NCI-H345 (cell line): ENCODE results near the gene SUSD6.

ENCODE experiments used
- DNase-seq: peaks from one replicate; lab custom pipeline; 2025; lab: John Stamatoyannopoulos, UW

SUSD6 gene

DNA sequence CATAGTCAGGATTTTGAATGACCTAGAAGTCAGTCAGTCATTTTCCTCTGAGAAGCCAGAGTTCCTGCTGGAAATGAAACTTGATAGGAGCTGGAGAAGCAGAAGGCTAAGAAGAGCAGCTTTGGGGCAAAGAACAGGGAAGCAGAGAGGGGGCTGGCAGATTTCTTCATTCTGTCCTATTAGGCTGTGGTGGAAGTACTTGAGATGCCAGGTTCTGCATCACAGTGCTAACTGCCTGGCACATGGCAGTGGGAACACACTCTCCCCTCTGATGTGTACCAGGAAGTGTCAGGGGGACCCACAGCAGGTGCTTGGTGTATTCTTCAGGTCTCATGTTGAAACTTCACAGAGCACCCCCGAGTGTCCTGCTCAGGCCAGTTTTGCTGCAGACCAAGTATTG lies 61.0 kb downstream of the SUSD6 start:
- no peak for DNase-seq

DNA sequence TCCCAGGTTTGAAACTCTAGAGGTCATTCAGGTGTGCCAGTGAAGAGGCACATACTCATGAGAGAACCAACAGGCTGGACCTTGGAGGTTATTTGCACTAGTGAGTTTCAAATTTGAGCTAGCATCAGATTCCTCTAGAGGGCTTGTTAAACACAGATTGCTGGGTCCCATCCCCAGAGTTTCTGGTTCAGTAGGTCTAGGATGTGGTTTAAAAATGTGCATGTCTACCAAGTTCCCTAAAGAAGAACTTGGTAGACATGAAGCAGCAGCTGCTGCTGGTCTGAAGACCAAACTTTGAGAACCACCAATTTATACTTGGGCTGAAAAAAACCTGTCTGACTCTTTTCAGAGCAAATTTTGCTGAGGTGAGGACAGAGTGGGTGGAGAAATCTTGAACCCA lies 61.7 kb downstream of the SUSD6 start:
- DNase-seq: no peak

DNA sequence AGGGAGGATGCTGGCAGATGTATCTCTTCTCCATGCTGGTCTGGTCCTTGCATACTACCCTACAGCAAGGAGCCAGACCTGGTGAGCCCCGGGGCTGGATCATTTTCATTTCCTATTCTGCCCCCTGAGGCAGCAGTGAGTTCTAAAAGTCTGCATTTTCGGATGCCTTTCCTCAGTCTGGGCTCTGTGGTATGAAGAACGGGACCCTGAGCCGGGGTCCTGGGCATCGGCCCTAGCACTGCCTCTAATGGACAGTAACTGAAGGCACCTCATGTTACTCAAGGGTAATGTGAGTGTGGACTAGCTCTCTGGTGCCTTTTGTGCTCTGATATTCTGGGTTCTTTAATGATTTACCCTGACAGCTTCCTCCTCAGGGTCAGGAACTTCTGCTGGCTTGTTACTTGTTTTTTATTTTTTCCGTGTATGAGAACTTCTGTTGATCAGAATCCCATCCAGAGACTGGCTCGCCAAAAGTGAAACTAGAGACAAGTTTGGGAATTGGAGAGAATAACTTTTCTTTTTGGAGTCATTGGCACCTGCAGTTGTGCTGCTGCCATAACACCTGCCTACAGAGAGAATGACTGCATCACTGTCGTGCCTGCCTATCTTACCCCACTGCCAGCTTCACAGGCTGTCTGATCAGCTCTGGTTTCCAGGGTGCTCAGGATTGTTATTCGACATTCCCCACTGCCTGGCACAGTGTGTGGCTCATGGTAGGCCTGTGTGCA lies 62.3 kb downstream of the SUSD6 start:
- DNase-seq: no peak

DNA sequence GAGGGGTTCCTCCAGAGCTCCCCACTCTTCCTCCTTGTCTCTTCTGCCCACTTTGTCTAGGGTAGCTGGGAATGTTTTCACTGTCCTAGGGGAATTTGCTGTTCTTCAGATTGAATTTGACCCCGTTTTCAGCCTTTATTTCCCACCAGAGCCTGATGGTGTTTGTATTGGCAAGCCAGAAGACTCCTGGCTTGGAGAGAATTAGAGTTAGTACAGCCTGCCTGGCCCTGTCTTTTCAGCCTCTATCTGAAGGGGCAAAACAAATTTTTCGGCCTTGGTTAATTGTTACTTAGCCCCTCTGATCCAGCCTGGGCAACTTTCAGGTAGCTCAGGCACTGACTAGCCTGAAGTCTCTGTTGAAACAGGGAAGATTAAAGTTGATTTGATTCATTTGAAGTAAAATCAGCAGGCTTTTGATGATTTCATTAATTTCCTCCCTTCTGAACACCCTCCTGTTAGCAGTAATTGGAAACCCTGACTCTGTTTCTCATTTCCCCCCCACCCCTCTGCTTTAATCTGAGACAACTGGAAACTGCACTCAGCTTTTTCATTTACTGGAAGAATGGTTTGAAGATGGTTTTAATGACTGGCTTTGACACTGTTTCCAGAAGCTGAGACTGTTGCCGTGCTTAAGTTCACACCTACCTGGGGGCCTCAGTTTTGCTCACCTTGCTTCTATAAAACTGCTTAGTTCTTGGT lies 63.3 kb downstream of the SUSD6 start:
- DNase-seq: no peak

DNA sequence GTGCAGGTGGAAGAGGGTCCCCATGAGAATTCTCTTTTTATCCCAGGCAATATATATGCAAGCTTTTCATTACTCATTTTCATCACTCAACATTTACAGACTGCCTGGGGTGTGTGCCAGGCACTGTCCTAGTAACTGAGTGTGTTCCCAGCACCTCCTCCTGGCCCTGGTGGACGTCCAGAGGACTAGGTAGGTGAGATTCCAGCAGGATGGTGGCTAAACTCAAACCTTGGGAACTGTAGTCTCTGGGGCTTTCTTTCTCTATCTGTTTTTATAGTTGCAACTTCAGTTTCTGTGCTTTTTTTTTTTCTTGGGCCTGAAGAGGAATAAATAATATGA lies 63.8 kb downstream of the SUSD6 start:
- DNase-seq: no peak

DNA sequence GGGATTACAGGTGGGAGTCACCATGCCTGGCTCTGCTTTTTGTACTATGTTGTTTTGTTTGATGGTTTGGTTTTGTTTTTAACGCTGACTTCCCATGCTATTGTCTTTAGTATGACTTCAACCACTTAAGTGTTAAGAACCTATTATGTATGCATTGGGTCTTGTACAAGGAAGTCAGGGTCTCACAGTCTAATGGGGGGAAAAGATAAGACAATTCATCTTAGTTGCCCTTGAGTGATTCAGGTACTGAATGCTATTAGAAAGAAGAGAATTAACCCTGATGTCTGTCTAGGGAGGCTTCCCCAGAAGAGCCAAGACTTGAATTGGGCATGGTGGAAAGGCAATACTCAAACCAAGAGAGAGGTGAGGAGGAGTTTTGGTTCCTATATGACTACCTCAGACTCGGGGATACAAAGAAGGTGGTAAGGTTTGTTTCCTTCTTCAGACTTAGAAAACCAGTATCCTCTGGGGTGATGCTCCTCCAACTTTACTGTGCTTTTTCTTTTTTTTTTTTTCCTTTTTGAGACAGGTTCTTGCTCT lies 64.6 kb downstream of the SUSD6 start:
- DNase-seq: no peak

DNA sequence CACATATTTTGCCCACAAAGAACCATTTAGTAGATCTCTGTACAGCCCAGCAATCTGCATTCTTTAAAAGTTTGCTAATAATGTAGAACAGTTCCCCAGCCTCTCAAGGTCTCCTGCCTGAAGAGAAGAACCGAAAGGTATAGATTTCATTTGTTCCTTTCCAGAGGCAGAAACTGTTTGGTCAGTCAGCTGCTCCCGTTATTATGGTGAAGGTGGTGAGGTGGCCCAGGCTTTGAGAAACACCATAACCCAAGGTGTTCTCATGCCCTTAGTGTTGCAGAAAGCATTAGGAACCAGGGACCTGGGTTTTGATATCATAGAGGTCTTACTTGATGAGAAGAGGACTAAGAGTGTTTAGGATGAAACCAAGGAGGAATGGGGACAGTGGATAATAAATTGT lies 65.3 kb downstream of the SUSD6 start:
- DNase-seq: no peak

DNA sequence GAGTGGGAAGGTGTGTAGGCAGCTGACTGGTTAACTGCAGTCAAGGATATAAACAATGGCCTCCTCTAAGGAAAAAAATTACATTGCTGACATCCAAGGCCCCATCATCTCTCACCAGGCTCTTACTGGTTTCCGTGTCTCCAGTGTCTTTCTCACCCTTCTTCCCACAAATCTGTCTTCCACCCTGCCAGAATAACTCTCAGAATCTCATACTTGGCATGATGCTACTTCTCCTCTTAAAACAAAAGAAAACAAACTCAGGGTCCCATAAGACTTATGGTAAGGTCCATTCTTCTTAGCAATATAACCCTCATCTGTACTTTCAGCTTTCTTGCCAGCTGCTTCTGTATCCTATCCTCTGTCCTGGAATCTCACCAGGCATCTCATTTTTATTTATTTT lies 68.9 kb downstream of the SUSD6 start:
- DNase-seq: no peak

DNA sequence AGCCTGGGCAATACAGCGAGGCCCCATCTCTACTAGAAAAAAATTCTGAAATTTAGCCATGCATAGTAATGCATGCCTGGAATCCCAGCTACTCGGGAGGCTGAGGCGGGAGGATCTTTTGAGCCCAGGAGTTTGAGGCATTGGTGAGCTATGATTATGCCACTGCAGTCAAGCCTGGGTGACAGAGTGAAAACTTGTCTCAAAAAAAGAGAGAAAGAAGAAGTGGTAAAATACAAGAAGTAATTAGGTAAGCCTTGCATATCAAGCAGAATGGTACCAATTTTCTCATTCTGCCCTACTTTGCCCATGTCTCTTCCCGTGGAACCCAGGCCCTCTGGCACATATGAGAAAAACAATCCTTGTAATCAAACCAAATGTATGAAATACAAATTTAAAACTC lies 70.7 kb downstream of the SUSD6 start:
- DNase-seq: no peak

DNA sequence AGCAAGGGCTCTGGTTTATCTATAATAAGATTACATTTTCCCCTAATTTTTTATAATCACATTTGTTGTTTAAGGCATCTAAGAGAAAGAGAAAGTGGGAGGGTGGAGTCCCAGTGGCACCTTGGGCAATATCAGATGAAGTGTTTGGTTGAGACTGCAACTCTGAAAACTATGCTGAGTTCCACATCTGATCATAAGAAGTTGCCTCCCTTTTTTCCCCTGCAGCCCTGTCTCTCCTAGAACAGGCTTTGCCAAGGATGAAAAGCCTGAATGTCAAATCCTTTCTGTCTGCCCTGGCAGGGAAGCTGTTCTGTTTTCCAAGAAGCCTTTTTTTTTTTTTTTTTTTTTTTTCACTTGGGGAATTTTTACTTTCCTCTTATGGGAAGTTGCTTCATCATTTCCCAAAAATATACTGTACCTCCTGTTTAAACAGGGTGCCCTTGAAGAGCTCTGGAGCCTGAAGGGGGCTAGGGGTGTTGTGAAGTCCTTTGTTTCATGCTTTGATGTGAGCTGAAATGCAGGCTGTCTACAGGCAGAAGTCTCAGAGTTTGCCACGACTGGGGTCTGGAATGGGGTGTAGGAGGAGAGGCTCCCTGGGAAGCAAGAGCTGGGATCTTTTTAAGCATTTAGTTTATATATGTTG lies 71.3 kb downstream of the SUSD6 start:
- no peak for DNase-seq

DNA sequence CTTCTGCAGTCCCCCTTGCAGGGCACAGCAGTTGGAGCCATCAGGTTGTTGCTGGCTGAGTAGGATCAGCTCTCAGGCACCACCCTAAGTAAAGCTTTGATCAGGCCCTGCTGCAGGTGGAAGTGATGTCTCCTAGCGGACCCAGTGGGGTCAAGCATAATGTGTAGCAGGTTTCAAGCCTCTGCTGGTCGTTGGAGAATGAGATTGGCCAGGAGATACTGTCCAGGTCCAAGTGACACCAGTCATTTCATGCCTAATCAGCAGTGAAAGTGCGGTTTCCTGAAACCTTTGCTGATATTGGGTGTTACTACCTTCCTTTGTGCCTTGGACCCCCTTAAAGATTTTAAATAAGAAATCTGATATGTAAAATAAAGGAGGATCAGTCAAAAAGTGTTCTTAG lies 72.6 kb downstream of the SUSD6 start:
- DNase-seq: no peak

DNA sequence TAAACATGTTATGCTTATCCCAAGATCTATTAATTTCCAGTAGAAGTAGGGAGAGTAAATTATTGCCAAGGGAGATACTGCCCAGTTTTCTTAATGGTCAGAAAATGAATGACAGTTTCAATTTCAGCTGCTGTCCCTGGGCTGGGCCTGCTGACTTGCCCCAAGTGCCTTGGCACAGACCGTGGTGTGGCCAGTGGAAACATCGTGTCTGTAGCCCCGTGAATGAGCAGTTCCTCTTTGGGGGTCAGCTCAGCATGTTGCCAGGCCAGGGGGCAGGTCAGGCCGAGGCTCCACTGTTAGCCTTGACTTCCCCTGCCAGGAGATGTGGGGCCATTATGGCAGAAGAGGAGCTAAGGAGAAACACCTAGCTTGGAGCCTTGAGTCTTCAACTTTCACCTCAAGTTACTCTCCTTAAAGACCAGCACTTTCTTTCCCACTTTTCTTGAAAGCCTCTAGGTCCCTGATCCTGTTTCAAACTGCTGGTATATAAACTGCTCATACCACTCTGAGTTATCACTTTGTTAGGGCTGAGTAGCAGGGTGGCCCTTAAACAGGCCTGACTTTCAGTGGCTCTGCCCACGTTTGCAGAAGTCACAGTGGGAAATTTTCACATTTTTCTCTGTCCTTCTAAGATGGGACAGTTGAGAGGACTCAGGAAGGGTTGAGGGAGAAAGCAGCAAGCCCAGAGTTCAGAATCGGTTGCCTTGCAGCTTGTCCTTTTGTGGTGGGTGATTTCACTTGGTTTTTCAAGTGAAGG lies 73.2 kb downstream of the SUSD6 start:
- no peak for DNase-seq

DNA sequence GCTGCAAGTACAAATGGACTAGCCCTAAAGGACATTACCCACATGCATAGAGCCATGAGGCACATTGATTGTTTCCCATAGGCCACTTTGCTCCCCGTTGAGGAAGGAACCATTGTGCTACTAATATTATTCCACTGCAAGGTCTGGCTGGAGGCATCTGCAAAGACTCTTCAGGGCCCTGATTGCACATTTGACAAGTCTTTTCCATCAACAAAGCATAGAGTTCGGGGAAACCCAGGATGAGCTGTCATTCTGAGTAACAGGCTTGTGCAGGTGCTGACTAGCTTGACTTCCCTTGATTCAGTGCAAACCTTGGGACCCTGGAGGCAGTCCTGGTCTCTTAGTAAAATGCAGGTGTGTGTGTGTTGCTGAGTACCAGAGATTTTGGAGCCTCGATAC lies 73.8 kb downstream of the SUSD6 start:
- no peak for DNase-seq

DNA sequence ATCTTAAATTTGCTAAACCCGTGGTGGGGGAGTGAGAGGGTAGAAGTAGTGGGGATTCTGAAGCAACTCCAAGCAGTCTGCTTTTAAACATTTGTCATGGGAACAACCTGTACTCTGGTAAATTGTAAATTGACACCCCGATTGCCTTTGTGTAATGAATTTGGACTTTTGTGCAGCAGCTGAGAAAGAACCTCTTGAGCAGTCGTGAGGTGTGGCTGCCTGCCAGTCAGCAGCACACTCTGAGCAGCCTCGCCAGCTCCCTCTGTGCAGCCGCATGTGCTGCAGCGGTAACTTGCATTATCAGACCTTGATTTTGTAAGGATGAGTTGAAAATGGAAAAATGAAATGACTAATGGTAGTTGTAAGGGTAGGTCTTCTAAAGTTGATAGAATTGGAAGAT lies 74.3 kb downstream of the SUSD6 start:
- peak; percentile 83 for DNase-seq

DNA sequence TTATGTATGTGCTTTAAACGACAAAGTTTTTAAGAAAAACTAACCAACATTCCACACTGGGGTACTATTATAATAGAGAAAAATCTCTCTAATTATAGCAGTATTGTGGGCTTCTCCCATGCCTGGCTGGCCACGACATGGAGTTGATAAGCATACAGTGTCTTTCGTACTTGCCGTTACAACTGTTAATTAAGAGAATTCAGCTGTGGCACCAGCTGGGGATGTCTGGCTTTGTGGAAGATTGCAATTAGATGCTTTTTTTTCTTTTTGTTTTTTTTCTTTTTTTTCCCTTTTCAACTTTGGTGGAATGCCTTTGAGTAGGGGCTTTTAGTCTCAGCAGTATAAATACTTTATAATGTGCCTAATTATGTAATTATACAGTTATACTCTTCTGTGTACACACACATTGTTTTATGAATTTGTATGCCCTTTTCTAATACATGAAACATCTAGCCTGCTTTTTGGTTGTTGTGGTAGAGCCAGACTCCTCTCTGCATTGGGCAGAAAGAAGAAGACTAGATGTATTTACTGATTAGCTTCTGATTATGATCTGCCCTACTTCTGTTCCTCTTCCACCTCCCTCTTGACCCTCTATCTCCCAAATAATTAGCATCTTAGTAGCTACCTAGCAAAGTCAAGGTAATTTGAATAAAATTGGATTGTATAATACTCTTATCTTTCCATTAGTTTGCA lies 76.4 kb downstream of the SUSD6 start:
- no peak for DNase-seq

DNA sequence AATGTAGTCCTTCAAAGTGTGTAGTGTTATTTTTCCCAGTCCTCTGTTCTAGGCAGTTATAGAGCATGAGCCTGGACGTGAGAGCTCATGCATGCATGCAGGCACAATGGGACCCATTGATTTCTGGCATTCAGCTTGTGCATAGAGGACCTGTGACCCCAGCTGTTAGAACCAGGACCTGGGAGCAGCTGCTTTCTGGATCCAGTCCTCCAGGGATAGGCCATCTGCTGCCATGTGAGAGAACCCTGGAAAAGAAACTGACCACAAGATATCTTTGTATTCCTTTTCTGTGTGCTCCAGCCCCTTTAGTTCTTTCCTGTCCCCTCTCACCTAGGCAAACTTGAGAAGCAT lies 76.9 kb downstream of the SUSD6 start:
- no peak for DNase-seq

DNA sequence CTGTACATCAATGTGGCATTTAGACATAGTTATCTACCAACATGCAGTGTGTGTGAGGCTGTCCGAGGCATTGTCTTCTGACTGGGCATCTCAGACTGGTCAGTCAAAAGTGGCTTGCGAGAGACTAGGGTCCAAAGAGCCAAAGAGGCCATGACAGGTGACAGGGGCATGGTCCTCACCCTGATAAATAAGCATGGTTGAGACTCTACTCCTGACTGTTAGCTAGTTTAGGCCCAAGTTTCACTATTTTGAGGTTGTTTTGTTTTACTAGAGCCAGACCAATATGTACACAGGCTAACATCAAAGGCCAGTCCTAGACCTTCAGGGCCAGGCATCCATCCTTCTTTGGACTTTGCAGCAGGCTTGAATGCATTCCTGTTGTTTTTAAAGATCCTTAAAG lies 78.6 kb downstream of the SUSD6 start:
- DNase-seq: no peak

DNA sequence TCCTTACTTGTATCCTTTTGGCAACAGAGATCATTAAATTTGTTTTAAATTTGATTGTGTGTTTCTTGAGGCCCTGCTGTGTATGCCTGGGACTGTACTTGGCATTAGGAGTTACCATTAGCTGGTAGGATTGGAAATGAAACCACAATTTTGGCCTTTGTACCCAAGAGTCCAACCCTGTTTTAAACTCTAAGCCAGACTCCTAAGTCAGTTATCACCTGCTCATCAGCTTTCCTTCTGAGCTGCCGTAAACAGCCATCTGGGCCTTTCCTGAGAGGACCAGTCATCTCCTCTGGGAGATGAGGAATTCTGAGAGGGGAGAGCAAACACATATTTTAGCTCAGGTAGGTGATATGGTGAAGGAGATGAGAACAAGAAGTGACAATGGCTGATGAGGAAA lies 81.2 kb downstream of the SUSD6 start:
- DNase-seq: no peak

DNA sequence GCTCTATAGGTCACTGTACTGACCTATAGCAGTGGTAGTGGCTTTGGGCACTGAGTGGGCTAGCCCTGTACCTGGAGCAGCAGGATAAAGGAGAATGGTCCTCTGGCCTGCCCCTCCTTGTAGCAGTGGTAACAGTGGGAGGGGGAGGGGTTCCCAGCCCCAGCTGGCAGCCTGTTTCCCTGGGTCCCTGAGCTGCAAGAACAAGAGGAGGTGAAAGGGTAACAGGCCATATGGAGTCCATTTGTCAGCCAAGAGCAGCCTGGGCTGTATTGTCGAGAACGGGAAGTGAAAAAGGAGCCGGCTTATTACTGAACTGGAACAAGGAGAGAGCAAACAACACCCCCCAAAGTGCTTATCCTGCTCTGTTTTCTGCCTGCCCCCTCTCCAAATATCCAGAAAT lies 81.7 kb downstream of the SUSD6 start:
- DNase-seq: no peak

DNA sequence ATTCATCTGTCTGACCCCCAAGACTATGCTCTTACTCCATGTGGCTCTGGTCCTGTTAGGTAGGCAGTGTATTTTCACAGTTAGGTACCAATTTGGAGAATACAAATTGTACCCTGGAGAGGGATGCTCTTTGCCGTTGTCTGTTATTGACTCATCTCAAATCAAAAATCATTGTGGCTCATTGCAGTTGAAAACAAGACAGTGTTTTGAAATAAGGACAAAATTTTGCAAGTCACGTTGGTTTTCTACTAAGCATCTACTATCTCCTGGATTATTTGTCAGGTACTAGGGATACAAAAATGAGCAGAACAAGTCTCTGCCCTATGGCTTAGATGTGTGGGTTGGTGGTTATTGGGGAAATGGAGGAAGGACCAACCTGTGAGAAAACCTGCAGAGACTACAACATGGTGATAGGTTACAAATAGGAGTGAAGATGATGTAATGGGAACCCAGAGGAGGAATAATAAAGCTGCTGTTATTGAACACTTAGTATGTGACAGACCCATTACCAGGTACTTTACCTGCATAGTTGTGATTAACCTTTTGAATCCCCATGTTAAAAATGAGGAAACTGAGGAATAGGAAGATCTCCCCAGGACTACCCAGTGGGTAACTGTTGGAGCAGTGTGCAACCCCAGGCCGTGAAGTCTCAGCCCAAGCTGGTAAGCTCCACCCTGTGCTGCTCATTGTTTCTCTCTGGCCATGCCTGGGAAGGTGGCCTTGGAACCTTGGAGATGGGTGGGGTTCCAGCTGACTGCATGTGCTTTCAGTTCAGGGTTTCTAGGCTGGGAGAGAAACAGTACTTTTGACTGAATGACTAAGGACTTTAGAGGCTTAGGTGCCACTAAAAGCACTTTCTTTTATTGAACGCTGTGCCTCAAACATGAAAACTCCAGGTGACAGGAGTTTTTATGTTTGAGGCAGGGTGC lies 82.7 kb downstream of the SUSD6 start:
- no peak for DNase-seq

DNA sequence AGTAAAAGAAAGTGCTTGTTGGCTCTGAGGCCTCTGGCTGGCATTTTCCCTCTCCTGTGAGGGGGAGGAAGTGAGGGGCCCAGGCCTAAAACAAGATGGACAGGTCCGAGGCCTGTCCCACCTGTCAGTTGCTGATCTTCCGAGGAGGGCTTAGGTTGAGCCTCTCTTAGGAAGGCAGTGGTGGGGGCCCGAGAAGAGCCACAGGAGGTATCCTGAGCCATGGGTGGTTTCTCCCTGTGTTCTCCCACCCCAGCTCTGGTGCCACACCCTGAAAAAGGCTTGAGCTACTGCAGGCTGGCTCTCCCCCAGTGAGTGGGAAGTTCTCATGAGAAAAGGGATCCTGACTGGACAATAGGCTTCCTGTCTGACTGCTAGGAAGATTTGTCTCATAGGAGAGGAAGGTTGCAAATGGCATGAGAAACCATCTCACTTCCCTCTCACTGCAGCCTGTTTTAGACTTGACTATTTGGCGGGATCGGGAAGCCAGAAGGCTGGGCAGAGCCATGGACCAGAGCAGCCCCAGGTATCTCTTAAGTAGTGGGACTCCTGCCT lies 83.4 kb downstream of the SUSD6 start:
- DNase-seq: no peak
